Hepatic stellate cell (primary cell): ENCODE data around the gene SOWAHD.
"Not testable (repeated sequence)": the region's sequence is repeated elsewhere in the genome, so short reads cannot be mapped to it uniquely, and the experiment has no call there.

ENCODE experiments used
- DNase-seq: peaks from one replicate; pipeline ENCODE4 v3.0.0; 2011; ENCODE audit warnings: low spot score

SOWAHD gene

DNA sequence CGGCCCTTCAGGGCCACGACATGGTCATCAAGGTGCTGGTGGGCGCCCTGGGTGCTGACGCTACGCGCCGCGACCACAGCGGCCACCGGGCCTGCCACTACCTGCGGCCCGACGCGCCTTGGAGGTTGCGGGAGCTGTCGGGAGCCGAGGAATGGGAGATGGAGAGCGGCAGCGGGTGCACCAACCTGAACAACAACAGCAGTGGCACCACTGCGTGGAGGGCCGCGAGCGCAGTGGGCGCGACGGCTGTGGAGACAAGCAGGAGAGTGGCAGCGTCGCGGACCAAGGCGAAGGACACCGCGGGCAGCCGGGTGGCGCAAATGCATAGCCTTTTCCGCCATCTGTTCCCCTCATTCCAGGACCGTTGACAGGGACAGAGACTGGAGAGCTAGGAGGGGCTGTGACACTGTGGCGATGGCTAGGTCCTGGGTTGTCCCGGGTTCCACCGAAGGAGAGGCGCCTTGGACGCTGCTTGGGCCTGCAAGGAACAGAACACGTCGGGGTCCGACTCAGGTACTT, 919 bp downstream of the SOWAHD start:
- no peak for DNase-seq

DNA sequence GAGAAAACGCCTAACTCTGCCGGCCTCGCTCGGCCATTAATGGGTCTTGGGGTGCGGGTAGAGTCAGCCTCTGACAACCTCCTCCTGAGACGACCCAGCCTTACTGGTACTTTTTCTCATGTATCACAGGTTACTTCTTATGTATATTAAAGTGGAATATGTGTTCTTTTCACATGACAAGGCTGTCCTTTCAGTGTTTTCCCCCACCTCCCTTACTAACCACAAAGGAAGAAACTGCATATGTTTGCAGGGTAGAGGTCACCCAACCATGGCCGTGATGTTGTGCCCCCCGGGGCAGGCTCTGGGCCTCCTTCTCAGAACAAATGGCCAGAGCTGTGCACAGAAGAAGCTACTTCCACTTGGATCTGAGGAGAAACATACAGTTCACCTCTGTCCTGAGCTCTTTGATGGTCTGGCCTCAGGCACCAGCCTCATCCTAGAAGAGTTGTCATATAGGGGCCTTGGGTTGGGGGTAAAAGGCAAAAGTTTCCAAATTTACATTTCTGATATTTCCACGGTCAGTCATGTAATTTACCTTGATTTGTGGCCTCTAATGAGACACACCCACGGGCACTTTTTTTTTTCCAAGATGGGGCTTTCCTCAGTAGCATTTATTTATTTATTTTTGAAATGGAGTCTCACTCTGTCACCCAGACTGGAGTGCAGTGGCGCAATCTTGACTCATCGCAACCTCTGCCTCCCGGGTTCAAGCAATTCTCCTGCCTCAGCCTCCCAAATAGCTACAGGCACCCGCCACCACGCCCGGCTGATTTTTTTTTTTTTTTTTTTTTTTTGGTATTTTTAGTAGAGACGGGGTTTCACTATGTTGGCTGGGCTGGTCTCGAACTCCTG, 1.9 kb downstream of the SOWAHD start:
- DNase-seq, result no peak

DNA sequence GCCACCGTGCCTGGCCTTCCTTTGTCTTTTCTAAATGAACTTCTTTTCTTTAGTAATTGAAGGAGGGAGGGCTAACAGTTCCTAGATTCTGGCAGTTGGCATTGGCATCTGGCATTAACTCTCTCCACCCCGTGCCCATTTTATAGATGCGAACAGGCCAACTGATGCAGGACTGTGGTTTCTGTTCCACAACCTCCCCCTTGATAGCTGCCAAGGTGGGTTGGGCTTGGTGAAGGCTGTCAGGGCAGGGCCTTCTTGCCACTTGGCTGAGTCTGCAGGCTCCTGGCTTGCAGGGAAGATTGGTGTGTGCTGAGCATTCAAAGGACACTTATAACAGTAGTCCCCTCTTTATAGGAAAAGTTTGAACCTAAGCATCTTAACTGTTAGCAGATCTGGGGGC, 4.3 kb downstream of the SOWAHD start:
- DNase-seq, result no peak

DNA sequence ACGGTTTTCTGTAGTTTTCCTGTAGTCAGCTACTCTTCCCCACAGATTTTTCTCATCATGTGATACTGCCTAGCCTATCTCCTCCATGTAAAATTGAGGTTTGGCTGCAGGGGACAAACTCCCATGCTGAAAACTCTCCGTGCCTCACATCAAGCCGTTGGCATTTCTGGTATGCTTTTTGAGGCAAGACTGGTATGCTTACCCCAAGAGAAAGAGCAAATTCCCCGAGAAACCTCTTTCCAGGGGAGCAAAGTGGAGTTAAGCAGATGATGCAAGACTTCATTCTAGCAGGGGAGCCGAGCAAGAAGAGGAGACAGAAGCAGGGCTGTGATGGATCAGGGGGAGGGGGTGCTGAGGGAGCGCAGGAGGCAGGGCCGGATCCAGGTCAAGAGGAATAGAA, 4.8 kb downstream of the SOWAHD start:
- peak; percentile 47 for DNase-seq

DNA sequence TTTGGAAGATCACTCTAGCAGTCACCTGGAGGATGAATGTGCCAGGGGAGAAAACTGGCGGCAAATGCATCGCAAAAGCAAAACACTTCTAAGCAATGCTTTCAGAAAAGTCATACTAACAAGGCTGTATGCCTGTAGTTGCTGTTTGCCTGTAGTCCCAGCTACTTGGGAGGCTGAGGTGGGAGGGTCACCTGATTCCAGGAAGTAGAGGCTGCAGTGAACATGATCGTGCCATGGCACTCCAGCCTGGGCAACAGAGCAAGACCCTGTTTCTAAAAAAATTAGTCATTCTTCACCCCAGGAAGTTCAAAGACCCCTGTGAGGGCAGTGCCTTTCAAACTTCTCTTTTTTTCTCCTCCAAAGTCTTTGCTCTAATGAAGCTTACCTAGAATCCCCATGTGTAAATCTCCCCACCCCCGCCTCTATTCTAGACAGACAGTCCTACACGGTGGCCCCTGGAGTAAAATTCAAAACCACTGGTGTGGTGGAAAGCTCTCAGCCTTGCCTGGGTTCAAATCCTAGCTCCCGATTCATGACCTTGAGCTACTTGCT, 5.5 kb downstream of the SOWAHD start:
- DNase-seq, result no peak

DNA sequence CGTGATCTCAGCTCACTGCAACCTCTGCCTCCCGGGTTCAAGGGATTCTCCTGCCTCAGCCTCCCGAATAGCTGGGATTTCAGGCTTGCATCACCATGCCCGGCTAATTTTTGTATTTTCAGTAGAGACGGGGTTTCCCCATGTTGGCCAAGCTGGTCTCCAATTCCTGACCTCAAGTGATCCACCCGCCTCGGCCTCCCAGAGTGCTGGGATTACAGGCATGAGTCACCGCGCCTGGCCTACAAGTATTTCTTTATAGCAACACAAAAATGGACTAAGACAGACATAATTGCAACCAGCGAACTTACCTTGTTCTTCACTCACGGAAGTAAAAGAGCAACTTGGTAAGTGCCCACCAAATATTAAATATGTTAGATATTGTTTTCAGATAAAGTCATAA, 10.0 kb downstream of the SOWAHD start:
- not testable (repeated sequence) for DNase-seq

DNA sequence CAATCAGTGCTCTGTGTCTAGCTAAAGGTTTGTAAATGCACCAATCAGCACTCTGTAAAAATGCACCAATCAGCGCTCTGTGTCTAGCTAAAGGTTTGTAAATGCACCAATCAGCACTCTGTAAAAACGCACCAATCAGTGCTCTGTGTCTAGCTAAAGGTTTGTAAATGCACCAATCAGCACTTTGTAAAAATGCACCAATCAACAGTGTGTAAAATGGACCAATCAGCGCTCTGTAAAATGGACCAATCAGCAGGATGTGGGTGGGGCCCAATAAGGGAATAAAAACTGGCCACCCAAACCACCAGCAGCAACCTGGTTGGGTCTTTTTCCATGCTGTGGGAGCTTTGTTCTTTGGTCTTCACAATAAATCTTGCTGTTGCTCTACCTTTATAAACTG, 11.0 kb downstream of the SOWAHD start:
- DNase-seq, result not testable (repeated sequence)

DNA sequence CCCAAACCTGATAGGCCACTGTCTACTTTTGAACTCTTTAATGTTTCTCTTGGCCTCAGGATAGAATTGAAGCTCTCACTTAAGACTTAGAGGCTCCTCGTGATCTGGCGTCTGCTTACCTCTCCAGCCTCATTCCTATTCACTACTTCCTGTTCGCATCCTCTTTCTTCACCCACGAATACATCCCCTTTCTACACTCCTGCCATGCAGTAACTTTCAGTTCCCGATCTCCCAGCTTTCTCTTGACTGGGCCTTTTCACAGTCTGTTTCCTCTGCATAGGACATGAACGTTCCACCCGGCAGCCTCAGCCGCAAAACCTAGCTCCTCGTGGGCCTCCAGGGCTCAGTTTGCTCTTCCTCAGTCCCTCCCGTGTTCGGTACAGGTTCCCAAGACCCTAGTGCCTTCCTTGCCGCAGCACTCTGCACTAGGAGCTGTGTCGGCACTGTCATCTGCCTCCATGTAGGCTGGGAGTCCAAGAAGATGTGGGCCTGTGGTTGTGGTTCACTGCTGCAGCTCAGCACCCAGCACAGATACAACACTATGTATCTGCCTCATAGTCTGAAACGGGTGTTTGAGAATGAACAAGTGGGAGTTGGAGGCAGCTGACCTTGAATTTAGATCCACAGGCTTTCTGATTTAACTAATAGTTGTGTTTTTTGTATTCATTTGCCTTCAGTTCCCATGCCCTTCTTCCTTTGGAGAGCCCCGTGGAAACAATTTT, 17.3 kb downstream of the SOWAHD start:
- DNase-seq, result no peak

DNA sequence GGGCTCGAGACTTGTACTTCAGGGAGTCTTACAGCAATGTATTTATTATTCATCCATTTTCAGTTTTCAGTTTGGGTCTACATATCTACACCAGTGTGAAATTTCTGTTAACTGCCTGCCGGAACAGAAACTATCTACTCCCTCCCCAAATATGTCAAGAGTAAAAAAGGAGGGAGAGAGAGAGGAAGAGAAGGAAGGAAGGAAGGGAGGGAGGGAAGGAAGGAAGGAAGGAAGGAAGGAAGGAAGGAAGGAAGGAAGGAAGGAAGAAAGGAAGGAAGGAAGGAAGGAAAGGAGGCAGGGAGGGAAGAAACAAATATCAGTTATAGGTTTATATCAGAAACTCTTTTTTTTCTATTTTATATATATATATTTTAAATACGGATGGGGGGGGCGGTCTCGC, 20.4 kb downstream of the SOWAHD start:
- DNase-seq, result no peak

DNA sequence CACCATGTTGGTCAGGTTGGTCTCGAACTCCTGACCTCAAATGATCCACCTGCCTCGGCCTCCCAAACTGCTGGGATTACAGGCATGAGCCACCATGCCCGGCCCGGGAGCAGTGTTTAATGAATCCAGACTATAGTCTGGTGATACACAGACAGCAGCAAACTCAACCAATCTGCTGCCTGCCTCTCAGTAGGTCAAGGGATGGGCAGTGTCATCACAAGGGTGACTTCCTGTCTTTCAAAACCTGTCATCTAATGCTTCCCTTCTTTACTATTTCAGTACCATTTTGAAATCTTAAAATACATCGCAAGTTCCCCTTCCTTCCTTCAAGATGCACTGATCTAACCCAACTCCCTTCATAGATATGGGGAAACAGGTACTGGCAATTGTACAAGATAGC, 24.6 kb downstream of the SOWAHD start:
- no peak for DNase-seq

DNA sequence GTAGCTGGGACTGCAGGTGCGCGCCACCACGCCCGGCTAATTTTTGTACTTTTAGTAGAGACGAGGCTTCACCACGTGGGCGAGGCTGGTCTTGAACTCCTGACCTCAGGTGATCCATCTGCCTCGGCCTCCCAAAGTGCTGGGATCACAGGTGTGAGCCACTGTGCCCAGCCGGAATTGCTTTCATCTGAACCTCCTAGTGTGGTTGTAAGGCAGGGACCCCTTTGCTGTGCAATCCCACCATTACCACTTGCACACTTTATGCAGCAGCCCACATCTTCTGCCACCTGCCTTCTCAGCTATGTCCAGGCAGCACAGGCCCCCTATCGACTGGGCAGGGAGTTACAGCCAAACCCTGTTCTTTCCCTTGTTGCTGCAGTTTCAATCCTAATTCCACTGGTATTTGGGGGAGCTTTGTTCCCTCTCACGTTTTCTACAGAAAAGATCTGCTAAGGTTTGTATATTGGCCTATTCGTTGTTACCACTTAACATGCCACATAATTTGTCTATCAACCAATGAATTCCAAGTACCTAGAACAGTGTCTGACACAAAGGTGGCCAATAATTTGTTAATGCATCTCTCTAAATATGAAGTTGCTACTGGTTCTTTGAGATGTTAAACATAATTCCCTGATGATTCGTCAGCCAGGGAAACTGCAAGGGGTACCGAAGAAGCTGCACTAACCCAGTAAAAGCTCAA, 26.5 kb downstream of the SOWAHD start:
- no peak for DNase-seq

DNA sequence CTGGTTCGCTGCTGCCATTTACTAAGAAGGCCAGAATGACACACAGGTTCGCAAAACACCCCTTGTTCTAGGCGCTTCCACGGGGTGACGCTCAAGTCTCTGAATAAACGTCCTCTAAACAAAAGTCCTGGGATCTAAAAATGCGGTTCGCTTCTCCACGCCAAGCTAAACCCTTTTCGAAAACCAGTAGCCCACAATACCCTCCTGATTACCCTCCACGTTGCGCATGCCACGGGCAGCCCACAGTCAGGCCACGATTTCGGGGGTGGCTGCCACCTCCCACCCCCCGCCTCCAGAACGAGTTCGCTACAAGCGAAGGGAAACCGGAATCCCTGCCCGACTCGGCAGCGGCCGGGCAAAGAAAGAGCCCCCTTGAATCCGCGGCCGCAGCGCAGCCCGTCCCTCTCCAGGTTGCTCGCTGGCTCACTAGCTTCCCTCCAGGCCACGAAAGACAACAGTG, 32.6 kb downstream of the SOWAHD start:
- no peak for DNase-seq

DNA sequence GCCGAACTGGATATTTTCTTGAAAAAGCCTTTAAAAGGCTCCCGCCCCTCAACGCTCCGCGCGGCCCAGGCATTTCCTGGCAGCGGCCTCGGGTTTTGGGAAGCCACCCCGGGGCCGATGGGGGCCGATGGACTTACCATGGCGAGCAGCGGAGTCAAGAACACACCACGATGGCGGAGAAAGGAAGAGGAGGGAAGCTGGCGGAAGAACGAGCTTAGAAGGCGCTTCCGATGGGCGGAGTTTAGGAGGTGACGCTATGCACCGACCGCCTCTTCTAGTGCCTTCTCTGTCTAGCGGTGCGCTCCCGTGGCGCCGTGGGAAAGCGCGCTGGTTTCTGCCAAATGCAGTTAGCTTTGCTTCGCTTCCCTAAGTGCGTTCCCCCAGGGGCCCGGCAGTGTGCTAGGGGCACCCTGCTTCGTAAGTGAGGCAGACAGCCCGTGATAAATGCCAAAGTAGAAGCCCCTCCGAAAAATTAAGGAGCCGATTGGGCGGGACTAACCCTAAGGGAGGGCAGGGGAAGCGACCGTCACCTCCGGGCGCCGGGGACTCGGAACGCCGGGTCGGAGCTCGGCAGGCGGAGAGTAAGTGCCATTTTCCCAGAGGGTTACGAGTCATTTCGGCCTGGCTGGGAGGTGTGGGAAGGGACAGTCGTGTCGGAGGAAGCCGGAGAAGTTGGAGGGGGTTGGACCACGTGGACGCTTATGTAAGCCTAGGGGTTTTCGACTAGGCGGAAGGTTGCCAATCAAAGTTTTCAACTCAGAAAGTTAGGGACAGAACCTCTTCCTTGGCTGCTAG, 33.2 kb downstream of the SOWAHD start, which contains the start of gene RPL39:
Gene RPL39, minus strand, starts transcription at position 194 of the 795 bp plus-strand sequence. Its CDS starts 54 bp downstream, at position 140.
- DNase-seq, result peak; percentile 61

DNA sequence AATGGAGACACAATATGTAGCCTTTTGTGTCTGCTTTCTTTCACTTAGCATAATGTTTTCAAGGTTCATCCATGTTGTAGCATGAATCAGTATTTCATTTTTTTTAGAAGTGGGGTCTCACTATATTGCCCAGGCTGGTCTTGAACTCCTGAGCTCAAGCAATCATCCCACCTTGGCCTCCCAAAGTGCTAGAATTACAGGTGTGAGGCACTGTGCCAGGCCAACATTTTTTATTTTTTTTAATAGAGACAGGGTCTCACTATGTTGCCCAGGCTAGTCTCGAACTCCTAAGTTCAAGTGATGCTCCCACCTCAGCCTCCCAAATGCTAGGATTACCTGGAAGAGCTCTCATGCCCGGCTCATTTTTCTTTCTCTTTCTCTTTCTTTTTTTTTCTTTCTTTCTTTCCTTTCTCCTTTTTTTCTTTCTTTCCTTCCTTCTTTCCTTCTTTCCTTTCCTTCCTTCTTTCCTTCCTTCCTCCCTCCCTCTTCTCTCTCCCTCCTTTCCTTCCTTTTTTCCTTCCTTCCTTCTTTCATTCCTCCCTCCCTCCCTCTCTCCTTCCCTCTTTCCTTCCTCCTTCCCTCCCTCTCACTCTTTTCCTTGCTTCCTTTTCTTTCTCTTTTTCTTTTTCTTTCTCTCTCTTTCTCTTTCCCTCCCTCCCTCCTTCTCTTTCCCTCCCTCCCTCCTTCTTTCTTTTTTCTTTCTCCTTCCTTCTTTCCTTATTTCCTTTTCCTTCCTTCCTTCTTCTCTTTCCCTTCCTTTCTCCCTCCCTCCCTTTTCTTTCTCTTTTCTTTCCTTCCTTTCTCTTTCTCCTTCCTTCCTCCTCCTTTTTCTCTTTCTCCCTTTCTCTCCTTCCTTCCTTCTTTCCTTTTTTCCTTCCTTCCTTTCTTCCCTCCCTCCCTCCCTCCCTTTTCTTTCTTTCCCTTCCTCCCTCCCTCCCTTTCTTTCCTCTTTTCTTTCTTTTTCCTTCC, 43.1 kb downstream of the SOWAHD start:
- DNase-seq, result no peak

DNA sequence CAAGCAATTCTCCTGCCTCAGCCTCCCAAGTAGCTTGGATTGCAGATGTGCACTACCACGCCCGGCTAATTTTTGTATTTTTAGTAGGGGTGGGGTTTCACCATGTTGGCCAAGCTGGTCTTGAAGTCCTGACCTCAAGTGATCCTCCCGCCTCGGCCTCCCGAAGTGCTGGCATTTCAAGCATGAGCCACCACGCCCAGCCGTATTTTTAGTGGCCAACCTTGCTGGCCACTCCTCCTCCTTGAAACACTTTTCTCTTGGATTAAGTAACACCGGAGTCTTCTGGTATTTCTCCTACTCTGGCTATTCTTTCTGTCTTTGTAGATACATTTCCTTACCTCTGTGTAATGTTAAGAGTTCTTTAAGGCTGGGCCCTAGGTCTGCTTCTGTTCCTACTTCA, 44.2 kb downstream of the SOWAHD start:
- DNase-seq, result no peak

DNA sequence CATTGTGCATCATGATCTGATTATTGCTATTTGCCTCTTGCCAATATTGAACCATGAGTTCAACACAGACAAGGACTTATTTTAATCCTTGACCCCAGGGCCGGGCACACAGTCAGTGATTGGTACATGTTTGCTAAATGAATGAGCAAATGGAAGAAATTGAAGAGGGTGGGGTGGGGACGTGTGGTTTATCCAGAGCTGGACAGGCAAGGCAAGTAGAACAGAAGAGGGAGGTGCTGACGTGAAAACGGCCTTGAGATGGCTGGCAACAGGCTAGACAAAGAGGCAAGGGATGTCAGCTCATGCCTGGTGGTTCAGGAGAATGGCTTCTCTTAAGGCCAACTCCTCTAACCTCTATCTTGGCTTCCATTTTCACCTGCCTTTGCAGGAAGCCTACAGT, 50.1 kb downstream of the SOWAHD start:
- DNase-seq, result not testable (repeated sequence)

DNA sequence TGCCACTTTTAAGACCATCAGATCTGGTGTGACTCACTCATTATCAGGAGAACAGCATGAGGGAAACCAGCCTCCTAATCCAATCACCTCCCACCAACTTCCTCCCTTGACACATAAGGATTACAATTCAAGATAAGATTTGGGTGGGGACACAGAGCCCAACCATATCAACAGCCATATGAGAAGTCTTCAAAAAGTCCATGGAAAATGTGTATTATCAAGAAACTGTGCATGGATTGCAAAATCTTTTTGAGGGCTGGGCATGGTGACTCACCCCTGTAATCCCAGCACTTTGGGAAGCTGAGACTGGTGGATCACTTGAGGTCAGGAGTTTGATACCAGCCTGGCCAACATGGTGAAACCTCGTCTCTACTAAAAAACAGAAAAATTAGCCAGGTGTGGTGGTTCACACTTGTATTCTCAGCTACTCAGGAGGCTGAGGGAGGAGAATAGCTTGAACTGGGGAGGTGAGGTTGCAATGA, 50.8 kb downstream of the SOWAHD start:
- no peak for DNase-seq
